ENCODE data around the gene GIMAP5. TPM values are rescaled to one million over a fixed set of nuclear protein-coding genes. Genes with fewer than 3 reads are reported as not detected.

Gene GIMAP5
- total RNA-seq, 1 experiment from 2014 or later: not detected

DNA sequence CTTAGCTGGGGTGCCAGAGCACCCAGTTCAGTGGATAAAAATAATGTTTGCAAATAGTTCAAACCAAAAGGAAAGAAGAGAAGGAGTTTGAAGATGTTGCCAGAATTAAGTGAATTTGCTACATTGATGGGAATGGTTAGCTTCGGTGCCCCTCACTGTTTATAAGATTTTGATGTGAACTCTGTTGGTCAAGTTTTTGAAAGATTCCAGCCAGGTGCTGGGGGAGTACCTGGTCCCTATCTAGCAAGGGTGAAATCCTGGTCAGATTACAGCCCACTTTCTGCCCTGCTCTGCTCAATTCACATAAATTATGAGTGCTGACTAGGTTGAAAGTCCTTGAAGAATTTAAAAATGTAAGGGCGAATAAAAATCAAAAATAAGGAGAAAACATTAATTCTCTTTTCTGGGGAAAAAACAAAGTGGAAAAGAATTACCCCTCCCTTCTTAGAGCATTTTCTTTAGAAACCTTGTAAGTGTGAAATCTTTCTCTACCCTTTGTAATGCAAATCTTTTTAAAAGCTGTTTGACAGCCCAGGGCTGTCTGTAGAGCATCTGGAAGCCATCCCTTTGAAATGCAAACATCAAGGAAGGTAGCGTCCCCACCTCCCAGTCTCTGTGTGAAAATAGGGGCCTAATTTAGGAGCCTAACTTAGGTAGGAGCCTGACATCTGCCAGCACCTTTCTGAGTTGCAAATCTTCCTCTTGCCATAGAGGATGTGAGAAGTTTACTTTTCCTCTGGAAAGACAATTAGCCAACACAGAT is 1.4 kb upstream of the GIMAP5 start:
- WGBS (ENCODE audit: extremely low coverage, insufficient read length, low lambda C conversion rate): no CpG with 5 or more reads among the region's 3 CpGs
- Mint-ChIP-seq H3K9me3 (peaks cover 13 to 35% of the 10 kb centered on the region in 2 experiments; a peak in 4 of 5 replicates), H3K27ac (no peak overlapping the region), H3K36me3 (ENCODE audit: insufficient read depth in 1 of 3, low read depth in 3 of 3) (no peaks in the 10 kb centered on the region), H3K4me3 (no peak overlapping the region), H3K27me3 (ENCODE audit: low read depth) (peaks cover 100% of the 10 kb centered on the region), H3K4me1 (peaks cover 5 to 7% of the 10 kb centered on the region in 2 experiments; a peak in 3 of 4 replicates)
- Histone ChIP-seq H2BK120ac (ENCODE audit: low read depth, low read length, poor library complexity, severe bottlenecking) (no peak overlapping the region), H4K5ac (ENCODE audit: insufficient read length, low read depth, low read length) (no peak overlapping the region), H3K79me2 (ENCODE audit: insufficient read depth, low read length) (no peaks in the 10 kb centered on the region), H4K20me1 (ENCODE audit: control insufficient read depth, insufficient read depth, insufficient read length) (no peaks in the 10 kb centered on the region), H3K4ac (ENCODE audit: low read depth, low read length) (no peak overlapping the region), H3K79me1 (ENCODE audit: insufficient read depth, low read depth, low read length, poor library complexity, severe bottlenecking) (no peaks in the 10 kb centered on the region), H2AK5ac (ENCODE audit: insufficient read length, low read length) (no peak overlapping the region), H3K27me3 (ENCODE audit: insufficient read depth, low read length) (peaks cover 84% of the 10 kb centered on the region), H4K91ac (ENCODE audit: insufficient read length, low read depth, low read length) (no peak overlapping the region), H3K18ac (ENCODE audit: insufficient read length, low read depth, low read length) (no peak overlapping the region), H3K9me3 (ENCODE audit: control insufficient read depth, low read depth, low read length) (peaks cover 7% of the 10 kb centered on the region), H2AFZ (ENCODE audit: low read length) (no peak overlapping the region), H3K27ac (ENCODE audit: insufficient read length, low read depth, low read length) (no peak overlapping the region), H3K4me2 (ENCODE audit: insufficient read depth, insufficient read length, low read length) (no peak overlapping the region), H3K4me1 (ENCODE audit: insufficient read depth, low read length) (no peaks in the 10 kb centered on the region), H3T11ph (ENCODE audit: low read length) (no peak overlapping the region), H2BK12ac (ENCODE audit: insufficient read length, low read depth, low read length) (no peak overlapping the region), H3K23me2 (ENCODE audit: insufficient read length, low read depth, low read length, poor library complexity, severe bottlenecking) (no peaks in the 10 kb centered on the region), H3K9ac (ENCODE audit: extremely low read depth, insufficient read length, low read length) (no peak overlapping the region), H2BK20ac (ENCODE audit: low read depth, low read length, poor library complexity, severe bottlenecking) (no peak overlapping the region), H3K14ac (ENCODE audit: insufficient read depth, low read length) (no peak overlapping the region), H2BK15ac (ENCODE audit: low read depth, low read length) (no peak overlapping the region), H3K23ac (ENCODE audit: insufficient read length, low read depth, low read length) (no peak overlapping the region), H4K8ac (replicated peaks; ENCODE audit: insufficient read length, low read depth, low read length) (no peak overlapping the region), H3K56ac (ENCODE audit: insufficient read length, low read depth, low read length) (no peak overlapping the region), H2BK5ac (ENCODE audit: insufficient read length, low read length) (no peak overlapping the region)
- TF ChIP-seq, protein P1, sequence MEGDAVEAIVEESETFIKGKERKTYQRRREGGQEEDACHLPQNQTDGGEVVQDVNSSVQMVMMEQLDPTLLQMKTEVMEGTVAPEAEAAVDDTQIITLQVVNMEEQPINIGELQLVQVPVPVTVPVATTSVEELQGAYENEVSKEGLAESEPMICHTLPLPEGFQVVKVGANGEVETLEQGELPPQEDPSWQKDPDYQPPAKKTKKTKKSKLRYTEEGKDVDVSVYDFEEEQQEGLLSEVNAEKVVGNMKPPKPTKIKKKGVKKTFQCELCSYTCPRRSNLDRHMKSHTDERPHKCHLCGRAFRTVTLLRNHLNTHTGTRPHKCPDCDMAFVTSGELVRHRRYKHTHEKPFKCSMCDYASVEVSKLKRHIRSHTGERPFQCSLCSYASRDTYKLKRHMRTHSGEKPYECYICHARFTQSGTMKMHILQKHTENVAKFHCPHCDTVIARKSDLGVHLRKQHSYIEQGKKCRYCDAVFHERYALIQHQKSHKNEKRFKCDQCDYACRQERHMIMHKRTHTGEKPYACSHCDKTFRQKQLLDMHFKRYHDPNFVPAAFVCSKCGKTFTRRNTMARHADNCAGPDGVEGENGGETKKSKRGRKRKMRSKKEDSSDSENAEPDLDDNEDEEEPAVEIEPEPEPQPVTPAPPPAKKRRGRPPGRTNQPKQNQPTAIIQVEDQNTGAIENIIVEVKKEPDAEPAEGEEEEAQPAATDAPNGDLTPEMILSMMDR (conservative IDR thresholded peaks at IDR 0.05): no peak
- DNase-seq: peak; percentile 81
